Measurements from ENCODE around the gene KMT2D. TPM values are rescaled to one million over a fixed set of nuclear protein-coding genes. Genes with fewer than 3 reads are reported as not detected.

KMT2D gene
- total RNA-seq, 1 experiment from 2014 or later, result 19.9 TPM

DNA sequence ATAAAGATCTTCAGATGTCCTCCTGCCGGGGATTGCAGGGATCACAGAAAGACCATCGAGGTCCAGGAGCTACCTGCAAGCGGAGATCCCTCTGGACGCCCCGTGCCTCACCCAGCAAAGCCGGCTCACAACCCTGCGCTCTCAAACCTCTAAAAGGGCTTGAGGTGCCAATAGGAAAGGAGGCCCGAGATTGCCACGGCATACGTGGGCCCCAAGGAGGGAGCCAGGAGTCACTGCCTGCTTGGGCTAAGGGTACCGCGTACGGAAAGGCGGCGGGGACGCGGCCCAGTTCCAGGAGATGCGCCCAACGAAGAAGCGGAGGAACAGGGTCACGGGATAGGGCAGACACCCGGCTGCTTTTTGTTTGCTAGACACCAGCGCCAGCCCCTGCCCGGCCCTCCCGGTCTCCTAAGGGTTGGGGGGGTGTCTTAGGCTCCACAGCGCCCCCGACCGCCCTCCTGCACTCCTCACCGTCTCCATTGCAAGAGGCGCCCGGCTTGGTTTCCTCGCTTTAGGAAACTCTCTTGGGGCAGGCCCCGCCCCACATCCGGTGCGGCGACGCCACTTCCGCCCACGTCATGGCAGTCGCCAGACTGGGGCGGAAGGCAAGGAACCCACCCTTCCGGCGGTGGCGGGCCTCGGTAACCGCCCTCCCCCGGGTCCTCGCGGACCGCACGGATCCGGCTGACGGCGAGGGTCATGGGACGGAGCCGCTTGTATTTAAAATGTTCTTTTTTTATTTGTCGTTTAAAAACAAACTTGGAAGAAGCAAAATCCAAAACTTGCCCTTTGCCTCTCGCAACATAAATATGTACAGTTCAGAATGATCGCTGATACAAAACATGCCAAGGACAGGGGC, 42.1 kb downstream of the KMT2D start, which contains the start of gene PRKAG1:
TSS of gene PRKAG1 (minus strand) at position 516 of the 859 bp plus-strand sequence. CDS start at position 480, 36 bp downstream.
- H3K36me3 ChIP-seq, result peaks cover 31% of the 10 kb centered on the region
- peaks cover 8% of the 10 kb centered on the region for H3K4me1 ChIP-seq (replicated peaks)
- peak within 1 kb of the TSS; percentile 62 for H3K4me3 ChIP-seq
- DNase-seq (ENCODE audit: low read depth in 1 of 2, low spot score in 2 of 2), result peak; percentile 96 to 97
- no peaks in the 10 kb centered on the region for H3K27me3 ChIP-seq (replicated peaks)
- no peaks in the 10 kb centered on the region for H3K9me3 ChIP-seq (replicated peaks)
- H3K27ac ChIP-seq, result peak within 1 kb of the TSS; percentile 82

DNA sequence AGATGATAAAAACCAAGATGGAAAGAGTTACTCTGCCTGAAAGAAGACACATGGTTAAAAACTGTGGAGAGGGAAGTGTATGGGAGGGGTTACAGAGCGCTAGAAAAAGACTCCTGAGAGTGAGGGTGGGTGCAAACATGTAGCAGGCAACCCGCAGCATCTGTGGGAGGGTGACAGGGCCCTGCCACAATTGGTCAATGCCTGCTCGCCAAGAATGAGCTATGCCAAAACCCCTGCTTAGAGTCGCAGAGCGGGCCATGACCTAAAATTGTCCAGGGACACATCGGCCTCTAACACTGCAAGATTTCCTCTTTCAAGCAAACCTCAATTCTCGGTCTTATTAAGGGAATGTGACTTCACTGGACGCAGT, 42.7 kb downstream of the KMT2D start:
- H3K27me3 ChIP-seq (replicated peaks), result no peaks in the 10 kb centered on the region
- H3K4me3 ChIP-seq, result peak overlapping the region; percentile 62
- DNase-seq (ENCODE audit: low read depth in 1 of 2, low spot score in 2 of 2), result no peak
- H3K27ac ChIP-seq, result peak overlapping the region; percentile 82
- H3K9me3 ChIP-seq (replicated peaks), result no peaks in the 10 kb centered on the region
- H3K36me3 ChIP-seq, result peaks cover 27% of the 10 kb centered on the region
- H3K4me1 ChIP-seq (replicated peaks), result peaks cover 8% of the 10 kb centered on the region

DNA sequence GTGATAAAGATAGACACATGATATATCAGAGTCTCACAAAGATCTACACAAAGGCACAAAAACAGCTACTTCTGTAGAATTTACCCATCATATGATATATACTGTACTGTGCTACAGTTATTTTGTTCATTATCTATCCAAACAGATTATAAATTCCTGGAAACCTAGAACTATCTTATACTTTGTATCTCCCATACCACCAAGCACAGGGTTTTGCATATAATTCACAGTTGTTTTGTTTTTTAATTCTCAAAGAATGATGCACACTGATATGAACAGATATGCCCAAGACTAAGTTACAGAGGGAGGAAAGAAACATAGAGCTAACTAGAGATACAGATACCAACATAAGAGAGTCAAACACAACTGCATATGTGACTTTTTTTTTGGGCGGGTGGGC, 45.4 kb downstream of the KMT2D start:
- Histone ChIP-seq H3K27me3 (replicated peaks) (no peaks in the 10 kb centered on the region), H3K4me3 (no peak overlapping the region), H3K4me1 (replicated peaks) (peaks cover 17% of the 10 kb centered on the region), H3K27ac (no peak overlapping the region), H3K36me3 (peaks cover 30% of the 10 kb centered on the region), H3K9me3 (replicated peaks) (no peaks in the 10 kb centered on the region)
- DNase-seq (ENCODE audit: low read depth in 1 of 2, low spot score in 2 of 2), result no peak

DNA sequence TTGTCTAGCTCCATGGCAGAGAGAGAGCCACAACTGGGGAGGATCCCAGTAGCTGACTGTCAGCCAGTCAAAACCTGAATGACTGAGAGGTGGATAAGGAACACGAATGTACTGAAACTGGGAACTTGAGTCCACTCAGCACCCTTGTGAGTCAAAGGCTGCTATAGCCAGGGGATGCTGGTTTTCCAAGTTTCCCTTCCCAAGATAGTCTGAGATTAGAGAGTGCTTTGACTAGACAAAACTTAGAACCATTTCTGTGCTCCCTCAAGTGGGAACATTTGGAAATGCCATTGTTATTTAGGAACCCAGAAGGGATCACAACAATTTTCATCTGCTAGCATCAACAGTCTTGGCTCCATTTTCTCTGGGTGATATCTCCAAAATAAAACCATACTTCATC, 46.0 kb downstream of the KMT2D start:
- peak in 1 of 2 experiments; percentile 12 for DNase-seq (ENCODE audit: low read depth in 1 of 2, low spot score in 2 of 2)
- Histone ChIP-seq H3K27me3 (replicated peaks) (no peaks in the 10 kb centered on the region), H3K36me3 (peaks cover 30% of the 10 kb centered on the region), H3K4me3 (no peak overlapping the region), H3K9me3 (replicated peaks) (no peaks in the 10 kb centered on the region), H3K27ac (no peak overlapping the region), H3K4me1 (replicated peaks) (peaks cover 24% of the 10 kb centered on the region)

DNA sequence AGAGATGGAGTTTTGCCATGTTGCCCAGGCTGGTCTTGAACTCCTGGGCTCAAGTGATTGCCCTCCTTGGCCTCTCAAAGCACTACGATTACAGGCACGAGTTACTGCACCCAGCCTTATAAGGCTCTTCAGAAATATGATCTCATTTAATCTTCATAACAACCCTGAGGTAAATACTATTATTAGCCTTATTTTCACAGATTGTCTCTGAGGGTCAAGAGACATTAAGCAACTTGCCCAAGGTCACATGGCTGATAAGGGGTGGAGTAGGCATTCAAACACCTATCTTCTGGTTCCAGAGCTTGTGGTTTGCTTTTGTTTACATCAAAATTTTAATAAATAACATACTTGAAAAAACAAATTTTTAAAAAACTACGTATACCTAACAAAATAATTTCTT, 47.2 kb downstream of the KMT2D start:
- peaks cover 35% of the 10 kb centered on the region for H3K4me1 ChIP-seq (replicated peaks)
- no peaks in the 10 kb centered on the region for H3K9me3 ChIP-seq (replicated peaks)
- H3K4me3 ChIP-seq, result no peak overlapping the region
- no peaks in the 10 kb centered on the region for H3K27me3 ChIP-seq (replicated peaks)
- H3K36me3 ChIP-seq, result peaks cover 32% of the 10 kb centered on the region
- no peak for DNase-seq (ENCODE audit: low read depth in 1 of 2, low spot score in 2 of 2)
- H3K27ac ChIP-seq, result no peak overlapping the region

DNA sequence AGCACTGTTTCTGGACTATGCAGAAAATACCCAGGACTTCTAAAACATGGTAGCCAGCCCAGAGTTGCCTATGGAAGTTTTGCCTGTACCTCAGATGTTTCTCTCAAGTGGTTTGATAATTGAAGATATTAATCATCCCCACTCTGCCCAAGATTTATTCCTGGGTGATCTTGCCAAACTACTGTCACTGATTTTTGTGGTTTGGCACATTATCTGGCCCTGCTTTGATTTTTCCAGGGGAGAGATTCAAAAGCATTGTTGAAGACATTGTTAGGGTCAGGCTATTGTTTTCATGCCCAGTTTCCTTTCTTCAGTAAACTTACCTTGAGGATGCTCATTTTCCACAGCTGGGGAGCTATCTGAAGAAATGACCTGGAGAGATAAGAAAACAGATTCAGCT, 47.9 kb downstream of the KMT2D start:
- no peak for DNase-seq (ENCODE audit: low read depth in 1 of 2, low spot score in 2 of 2)

More for the DNA sequence above, 47.9 kb downstream of the KMT2D start:
- no peaks in the 10 kb centered on the region for H3K27me3 ChIP-seq (replicated peaks)
- no peak overlapping the region for H3K4me3 ChIP-seq
- H3K4me1 ChIP-seq (replicated peaks), result peaks cover 37% of the 10 kb centered on the region
- H3K36me3 ChIP-seq, result peaks cover 32% of the 10 kb centered on the region
- H3K9me3 ChIP-seq (replicated peaks), result no peaks in the 10 kb centered on the region
- no peak overlapping the region for H3K27ac ChIP-seq

Other genes with a start within 250 kb of the KMT2D start
- gene CACNB3, start 242.3 kb downstream of the KMT2D start, total RNA-seq (2014; rRNA removed; shearing (Covaris generic)), result 8.9 and 20.9 TPM in 2 replicates
- 77.1 and 109 TPM in 2 replicates for gene DDX23, start 208.6 kb downstream of the KMT2D start, total RNA-seq (2014; rRNA removed; shearing (Covaris generic))
- gene RND1, start 194.9 kb downstream of the KMT2D start, total RNA-seq (2014; rRNA removed; shearing (Covaris generic)), result not detected in 2 replicates
- 6.0 and 9.9 TPM in 2 replicates for gene FKBP11, start 135.3 kb downstream of the KMT2D start, total RNA-seq (2014; rRNA removed; shearing (Covaris generic))
- 57.7 and 64.5 TPM in 2 replicates for gene ARF3, start 103.3 kb downstream of the KMT2D start, total RNA-seq (2014; rRNA removed; shearing (Covaris generic))
- 0.13 TPM in 1 of 2 replicates, not detected in the other for gene WNT10B, start 89.1 kb downstream of the KMT2D start, total RNA-seq (2014; rRNA removed; shearing (Covaris generic))
- gene WNT1, start 82.5 kb downstream of the KMT2D start, total RNA-seq (2014; rRNA removed; shearing (Covaris generic)), result not detected in 2 replicates
- 0.34 TPM in 1 of 2 replicates, not detected in the other for gene DDN, start 61.4 kb downstream of the KMT2D start, total RNA-seq (2014; rRNA removed; shearing (Covaris generic))
- gene PRKAG1, start 42.0 kb downstream of the KMT2D start, total RNA-seq (2014; rRNA removed; shearing (Covaris generic)), result 36.4 and 47.3 TPM in 2 replicates
- 0.34 and 2.5 TPM in 2 replicates for gene RHEBL1, start 9.2 kb upstream of the KMT2D start, total RNA-seq (2014; rRNA removed; shearing (Covaris generic))
- gene DHH, start 34.0 kb upstream of the KMT2D start, total RNA-seq (2014; rRNA removed; shearing (Covaris generic)), result not detected in 2 replicates
- gene LMBR1L, start 50.1 kb upstream of the KMT2D start, total RNA-seq (2014; rRNA removed; shearing (Covaris generic)), result 9.0 and 16.0 TPM in 2 replicates
- gene TUBA1B, start 70.6 kb upstream of the KMT2D start, total RNA-seq (2014; rRNA removed; shearing (Covaris generic)), result 4,389 and 5,186 TPM in 2 replicates
- gene TUBA1A, start 128.3 kb upstream of the KMT2D start, total RNA-seq (2014; rRNA removed; shearing (Covaris generic)), result 335 and 444 TPM in 2 replicates
- 936 and 1,296 TPM in 2 replicates for gene TUBA1C, start 204.3 kb upstream of the KMT2D start, total RNA-seq (2014; rRNA removed; shearing (Covaris generic))
- not detected in 2 replicates for gene PRPH, start 234.4 kb upstream of the KMT2D start, total RNA-seq (2014; rRNA removed; shearing (Covaris generic))

Data from SJSA1 (cell line).